CD4-positive, alpha-beta T cell treated with Interleukin-6 for 4 hours (primary cell): ENCODE measurements around the gene SMPDL3A.
"Not testable (repeated sequence)": the region's sequence is repeated elsewhere in the genome, so short reads cannot be mapped to it uniquely, and the experiment has no call there.

Experiments
- DNase-seq: peaks from one replicate; pipeline ENCODE4 v3.0.0-alpha.2; 2020; ENCODE audit warnings: mixed read lengths

The SMPDL3A gene

DNA sequence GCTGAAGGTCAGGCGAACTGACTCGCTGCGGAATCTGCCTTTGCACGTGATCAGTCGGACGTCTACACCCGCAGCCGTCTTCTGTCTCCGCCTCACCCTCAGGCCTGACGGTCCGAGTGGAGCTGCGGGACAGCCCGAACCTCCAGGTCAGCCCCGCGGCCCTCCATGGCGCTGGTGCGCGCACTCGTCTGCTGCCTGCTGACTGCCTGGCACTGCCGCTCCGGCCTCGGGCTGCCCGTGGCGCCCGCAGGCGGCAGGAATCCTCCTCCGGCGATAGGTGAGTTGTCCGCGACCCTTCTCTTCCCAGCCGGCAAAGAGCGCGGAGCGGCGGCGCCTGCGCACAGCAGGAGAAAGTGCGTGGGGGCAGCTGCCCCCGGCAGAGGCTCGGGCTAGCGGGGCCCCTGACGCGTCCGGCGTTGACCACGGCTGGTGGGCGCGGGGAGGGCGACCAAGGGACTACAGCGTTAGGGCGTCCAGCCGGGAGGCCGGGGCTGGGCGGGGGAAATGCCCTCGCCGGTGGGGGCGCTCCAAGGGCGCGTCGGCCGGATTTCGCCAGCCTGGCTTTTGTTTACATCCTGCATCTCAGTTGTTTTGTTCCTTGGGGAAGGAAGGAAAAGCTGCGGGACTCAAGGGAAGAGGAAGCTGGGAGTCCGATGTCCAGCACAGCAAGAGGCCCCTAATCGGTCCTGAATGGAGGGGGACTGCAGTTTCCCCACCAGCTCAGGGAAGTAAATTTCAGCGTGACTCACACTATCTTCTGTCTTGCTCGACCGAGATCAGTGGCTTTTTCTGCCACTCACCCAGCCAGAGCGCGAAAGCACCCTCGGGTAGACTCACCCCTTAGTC lies at the start of gene SMPDL3A:
Gene SMPDL3A (plus strand): TSS at position 77 of the 846 bp plus-strand sequence. CDS start 89 bp downstream, at position 166.
- DNase-seq, result no peak

- DNase-seq, result no peak
Observed at GRCh38 chr6:122740091-122740490, 49.0 kb upstream of the SMPDL3A start.

DNA sequence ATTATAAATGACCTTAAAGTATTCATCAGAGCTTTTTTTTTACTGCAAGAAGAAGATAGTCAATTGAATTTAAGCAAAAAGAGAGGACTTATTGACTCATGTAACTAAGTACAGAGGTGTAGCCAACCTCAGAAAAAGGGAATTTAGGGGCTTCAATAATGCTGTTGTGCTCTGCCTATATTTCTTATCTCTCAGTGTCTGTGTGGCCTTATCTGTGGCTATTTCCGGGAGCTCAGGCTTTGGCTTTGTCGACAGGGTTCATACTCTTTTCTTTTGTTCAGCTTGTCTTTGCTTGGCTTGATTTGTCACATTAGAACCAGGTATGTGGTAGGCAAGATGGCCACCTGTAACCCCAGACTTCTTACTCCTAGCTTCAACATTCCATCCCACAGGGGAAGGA lies 48.1 kb upstream of the SMPDL3A start:
- no peak for DNase-seq

DNA sequence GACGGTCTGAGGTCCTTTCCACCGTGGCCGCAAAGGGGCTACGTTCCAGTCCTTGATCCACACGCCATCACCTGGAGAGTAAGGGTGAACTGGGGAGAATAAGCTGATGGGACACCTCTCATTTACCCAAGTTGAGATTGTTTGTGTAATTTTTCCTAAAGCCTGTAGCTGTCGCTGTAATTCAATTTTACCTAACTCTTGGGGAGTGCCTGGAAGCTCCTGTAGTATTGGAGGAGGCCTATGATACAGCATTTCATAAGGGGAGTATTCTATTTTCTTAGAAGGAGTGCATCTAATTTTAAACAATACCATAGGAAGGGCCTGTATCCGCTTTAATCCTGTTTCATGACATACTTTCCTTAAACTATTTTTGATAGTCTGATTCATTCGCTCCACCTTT lies 44.8 kb upstream of the SMPDL3A start:
- not testable (repeated sequence) for DNase-seq

GRCh38 chr6:122744856-122745255 lies 44.2 kb upstream of the SMPDL3A start:
- DNase-seq, result not testable (repeated sequence)

GRCh38 chr6:122746688-122747087 lies 42.4 kb upstream of the SMPDL3A start:
- DNase-seq, result no peak

- DNase-seq, result no peak
Observed at GRCh38 chr6:122747573-122747972, 41.5 kb upstream of the SMPDL3A start.

DNA sequence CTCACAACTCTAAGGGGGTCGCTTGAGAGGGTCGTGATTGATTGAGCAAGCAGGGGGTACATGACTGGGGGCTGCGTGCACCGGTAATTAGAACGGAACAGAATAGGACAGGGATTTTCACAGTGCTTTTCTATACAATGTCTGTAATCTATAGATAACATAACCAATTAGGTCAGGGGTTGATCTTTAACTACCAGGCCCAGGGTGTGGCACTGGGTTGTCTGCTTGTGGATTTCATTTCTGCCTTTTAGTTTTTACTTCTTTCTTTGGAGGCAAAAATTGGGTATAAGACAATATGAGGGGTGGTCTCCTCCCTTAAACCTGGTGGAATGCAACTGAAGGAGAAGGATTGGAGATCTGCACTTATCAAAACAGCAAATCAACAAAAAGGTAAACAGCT lies 40.1 kb upstream of the SMPDL3A start:
- DNase-seq, result not testable (repeated sequence)

DNA sequence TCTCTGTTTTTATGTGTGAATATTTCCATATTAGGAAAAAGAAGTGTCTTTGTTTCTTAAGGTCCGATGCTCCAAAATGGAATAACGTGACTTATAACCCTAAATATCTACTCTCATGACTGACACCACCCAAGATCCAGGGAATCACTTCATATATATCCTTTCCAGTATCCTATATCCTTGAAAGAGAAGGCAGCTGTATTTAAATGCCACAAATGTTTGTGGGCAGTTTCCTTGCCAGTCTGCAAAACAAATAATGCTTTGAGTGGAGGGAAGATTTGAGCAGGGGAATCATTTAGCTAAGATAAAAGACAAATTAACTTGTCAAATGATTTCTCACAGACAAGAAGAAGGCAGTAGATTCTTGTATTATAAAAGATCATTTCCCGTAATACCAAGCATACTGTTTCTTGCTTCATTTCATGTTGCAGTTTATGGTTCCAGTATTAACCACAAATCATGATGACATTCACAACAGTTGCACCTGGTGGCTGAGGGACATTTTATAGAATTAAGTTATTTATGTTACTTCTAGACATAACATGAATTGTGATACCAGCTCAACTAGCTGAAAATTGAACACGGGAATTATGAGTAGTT lies 39.5 kb upstream of the SMPDL3A start:
- no peak for DNase-seq

- DNase-seq, result no peak
Observed at GRCh38 chr6:122751326-122751725, 37.7 kb upstream of the SMPDL3A start.

DNA sequence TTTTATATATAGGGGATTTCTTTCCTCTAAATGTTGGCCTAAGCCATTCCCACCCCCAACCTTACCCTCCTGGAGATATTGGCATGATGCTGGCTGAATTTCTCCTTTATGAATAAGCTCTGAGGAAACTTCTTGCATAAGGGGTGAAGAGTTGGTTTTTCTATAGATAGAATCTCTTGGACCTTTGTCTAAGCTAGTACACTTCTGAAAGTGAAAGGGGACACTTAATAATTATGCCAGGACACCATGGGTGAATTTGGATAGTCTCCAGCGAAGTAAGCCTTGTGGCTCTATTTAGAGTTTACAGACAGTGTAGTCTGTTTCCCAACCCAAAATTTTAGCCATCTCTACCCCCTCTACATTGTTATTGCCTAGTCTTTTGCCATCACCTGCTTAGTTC lies 36.6 kb upstream of the SMPDL3A start:
- DNase-seq, result no peak

DNA sequence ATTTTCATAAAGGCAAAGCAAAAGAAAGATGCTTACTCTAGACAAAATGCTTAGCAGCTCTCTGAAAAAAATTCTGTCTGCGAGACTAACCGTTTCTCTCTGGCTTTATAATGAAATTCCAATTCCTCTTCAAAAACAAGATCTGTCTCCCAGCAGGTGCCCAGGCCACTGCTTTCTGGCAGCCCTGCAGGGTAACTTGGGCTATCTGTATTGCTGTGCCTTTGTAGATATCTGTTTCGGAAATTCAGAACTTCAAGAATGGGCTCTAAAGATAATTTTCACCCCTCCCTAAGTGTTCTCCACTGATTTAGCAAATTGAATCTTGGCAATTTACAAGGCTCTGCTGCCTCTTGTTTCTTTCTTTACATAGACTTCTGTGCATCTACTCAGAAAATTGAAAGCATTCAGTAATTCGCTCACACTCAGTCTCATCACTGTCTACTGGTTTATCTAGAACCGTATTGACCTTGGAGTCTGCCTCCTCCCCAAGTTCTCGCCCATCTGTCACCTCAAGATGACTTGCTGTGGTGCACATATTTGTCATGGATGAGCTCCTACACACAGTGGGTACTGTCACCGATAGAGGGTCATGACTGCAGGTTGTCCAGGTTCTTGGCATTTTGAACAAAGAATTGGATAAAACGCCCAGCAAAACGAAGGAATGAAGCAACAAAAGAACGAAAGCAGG lies 35.9 kb upstream of the SMPDL3A start:
- DNase-seq, result no peak

DNA sequence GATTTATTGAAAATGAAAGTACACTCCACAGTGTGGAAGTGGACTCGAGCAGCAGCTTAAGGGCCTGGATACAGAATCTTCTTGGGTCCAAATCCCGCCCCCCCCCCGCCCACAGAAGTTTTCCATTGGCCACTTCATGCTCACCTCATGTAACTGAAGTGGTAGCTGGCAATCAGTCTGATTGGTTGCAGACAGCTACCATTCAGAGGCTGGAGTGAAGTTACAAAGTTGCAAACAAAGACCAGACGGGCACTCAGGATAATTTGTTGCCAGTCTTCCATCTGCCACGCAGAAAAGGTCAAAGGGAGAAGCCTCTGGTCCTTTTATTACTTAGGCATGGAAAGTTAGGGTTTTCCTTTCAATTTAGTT lies 35.4 kb upstream of the SMPDL3A start:
- DNase-seq, result no peak

DNA sequence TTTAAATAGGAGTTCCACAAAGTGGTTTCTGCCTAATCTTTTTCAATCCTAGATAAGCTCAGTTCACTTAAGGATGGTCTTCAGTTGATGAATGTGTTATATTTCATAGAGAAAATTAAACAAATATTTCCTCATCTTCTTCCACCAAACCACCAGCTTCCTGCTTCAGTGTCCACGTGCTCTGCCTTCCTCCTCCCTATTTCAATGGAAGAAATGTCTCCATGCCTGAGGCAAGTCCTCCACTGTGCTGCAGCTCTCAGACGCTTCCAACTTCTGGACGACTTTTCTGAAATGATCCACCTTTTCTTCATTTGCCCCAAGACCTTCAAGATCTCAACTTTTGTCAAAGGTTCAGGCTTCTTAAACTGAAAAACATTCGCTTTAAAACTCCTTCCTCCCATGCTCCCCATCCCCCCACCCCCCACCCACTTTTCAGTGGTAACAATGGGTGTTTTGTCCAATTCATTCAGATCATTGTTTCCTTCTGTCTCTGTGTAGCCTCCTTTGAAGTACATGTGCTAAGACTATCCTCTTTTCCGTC lies 34.8 kb upstream of the SMPDL3A start:
- no peak for DNase-seq

GRCh38 chr6:122755901-122756300 lies 33.2 kb upstream of the SMPDL3A start:
- DNase-seq, result no peak

- DNase-seq, result no peak
Observed at GRCh38 chr6:122758927-122759334, 30.1 kb upstream of the SMPDL3A start.

- DNase-seq, result no peak
Observed at GRCh38 chr6:122760330-122760729, 28.7 kb upstream of the SMPDL3A start.

DNA sequence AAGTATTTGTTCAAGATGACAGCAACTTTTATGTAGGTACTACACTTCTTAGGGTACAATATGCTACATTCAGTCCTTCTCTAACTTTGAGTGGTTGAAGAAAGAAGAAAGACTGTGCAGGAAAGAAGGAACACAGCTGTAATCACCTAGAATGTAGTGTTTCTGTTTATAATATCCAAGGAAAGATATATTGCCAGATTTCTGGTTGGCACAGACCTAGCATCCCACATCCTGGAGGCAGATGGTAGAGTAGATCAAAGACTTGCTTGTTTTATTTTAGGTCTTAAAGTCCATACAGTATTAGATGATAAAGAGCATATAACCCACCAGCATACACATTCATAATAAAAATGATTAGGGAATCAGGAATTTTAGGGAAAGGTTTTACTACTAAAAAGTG lies 22.8 kb upstream of the SMPDL3A start:
- DNase-seq, result no peak

DNA sequence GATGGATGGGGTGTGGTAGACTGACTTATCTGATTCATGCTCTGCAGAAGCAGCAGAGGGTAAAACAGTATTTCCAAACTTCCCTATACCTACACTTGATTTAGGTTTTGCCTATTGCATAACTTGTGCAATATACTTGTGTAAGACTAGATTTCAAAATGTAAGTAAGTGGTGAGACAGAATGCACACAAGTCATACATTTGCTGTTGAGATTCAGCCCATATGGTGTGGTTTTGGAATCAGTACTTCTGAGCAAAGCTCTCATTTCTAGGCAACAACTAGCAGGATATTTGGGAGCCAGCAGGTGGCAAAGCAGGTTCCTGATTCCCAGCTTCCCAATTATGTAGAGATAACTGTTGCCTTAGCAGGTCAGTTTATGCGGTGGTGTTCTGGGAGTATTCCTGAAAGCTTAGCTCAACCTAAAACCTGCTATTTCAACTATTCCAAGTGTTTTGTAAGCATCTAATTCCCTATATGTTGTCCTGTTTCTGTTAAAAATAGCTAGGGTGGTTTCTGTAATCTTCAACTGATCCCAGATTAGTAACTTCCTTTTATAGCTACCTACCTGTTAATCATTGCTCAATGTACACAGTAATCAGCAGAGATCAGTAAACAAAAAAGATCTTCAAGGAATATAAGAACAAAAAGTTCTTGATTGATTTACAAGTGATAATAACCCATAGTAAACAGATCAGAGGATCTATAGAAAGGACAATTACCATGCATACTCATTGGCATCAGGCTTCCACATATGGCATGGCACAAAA lies 18.0 kb upstream of the SMPDL3A start:
- DNase-seq, result no peak

DNA sequence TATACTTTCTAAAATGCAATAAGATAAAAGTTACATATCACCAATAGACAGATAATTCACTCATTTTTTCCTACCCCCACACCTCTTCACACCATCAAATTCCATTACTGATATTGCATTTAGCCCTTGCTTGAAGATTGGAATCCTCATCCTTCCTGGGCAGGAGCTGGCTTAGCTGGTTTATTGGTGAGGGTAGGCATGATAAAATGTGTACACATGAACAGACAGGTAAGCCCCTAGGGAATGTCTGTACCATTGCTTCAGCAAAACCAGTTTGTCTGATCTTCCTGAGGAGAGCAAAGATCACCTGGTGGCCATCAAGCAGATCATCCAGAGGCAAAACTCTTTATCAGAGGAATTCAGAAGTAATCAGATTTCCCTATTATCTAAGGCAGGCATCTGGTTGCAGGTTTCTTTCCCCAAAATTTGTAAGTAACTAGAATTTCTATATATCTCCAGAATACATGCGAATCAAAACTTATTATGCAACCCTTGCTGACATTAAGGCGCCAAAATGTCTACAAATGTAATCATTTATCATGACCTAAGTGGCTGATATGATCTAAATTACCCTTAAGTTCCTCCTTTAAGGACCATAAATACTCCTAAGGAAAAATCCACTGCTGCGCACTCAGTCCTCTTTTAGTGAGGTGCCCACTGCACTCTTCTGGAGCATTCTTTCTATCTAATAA lies 16.2 kb upstream of the SMPDL3A start:
- DNase-seq, result no peak

GRCh38 chr6:122775975-122776374 lies 13.1 kb upstream of the SMPDL3A start:
- DNase-seq, result no peak

DNA sequence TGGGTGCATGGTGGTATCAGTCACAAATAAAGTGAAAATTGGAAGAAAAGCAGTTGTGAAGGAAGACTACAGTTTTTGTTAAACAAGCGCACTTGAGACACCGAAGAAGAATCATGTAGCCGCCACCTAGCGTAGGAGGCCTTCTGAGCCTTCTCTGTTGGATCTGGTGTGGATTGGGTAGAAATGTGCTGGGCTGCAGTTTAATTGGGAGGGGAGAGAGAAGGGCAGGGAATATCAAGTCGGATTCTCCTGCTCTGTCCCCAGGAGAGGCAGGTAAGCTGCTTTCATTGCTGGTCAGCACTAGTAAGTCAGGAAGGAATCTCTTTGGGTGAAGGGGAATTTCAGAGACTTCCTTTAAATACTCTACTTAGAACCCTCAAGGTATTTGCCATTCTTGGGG lies 10.8 kb upstream of the SMPDL3A start:
- DNase-seq, result no peak
